Activated CD8-positive, alpha-beta memory T cell treated with anti-CD3 and anti-CD28 coated beads, Interleukin-2, amount 50 U/mL, for 4 hours (primary cell): ENCODE data around the gene DAPK2.

ENCODE experiments used
- DNase-seq: peaks from one replicate; pipeline ENCODE4 v3.0.0-alpha.2; 2020

Gene DAPK2

DNA sequence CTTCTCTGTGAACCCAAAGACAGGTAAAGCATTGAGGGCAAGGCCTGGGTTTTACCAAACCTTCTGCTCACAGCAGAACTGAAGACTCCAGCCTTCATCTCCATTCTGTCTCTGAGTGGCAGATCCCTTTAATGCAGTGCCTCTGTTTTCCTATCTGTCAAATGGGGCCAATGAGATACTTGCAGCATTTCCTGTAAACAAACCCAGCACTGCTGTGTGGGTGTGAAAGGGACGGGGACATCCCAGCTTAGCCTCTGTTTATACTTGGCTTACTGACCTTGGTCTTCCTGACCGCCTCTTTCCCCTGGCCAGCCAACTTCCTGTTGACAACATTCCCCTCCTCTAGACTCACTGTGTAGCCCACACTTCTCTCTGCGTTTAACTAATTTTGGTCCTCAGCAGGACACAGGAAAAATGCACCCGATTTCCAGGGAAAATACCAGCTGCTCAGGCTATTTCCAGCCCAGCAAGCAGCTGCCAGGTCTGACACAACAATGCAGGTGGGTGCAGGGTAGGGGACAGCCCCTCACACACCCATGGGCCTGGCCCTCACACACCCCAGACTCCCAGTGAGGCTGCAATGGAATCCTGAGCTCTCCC lies 106.7 kb downstream of the DAPK2 start:
- no peak for DNase-seq

- no peak for DNase-seq
Measured at GRCh38 chr15:63938486-63939061, 107.7 kb downstream of the DAPK2 start.

DNA sequence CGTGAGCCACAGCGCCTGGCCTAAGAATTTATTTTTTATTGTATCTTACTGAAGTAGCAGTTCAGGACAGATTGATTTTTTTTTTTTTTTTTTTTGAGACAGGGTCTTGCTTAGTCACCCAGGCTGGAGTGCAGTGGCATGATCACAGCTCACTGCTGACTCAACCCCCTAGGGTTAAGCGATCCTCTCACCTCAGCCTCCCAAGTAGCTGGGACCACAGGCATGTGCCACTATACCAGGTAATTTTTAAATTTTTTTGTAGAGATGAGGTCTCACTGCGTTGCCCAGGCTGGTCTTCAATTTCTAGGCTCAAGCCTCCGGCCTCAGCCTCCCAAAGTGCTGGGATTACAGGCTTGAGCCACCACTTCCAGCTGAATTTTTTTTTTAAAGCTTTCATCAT lies 112.8 kb downstream of the DAPK2 start:
- no peak for DNase-seq

- no peak for DNase-seq
Measured at GRCh38 chr15:63931556-63931955, 114.7 kb downstream of the DAPK2 start.

- no peak for DNase-seq
Measured at GRCh38 chr15:63930034-63930433, 116.3 kb downstream of the DAPK2 start.

DNA sequence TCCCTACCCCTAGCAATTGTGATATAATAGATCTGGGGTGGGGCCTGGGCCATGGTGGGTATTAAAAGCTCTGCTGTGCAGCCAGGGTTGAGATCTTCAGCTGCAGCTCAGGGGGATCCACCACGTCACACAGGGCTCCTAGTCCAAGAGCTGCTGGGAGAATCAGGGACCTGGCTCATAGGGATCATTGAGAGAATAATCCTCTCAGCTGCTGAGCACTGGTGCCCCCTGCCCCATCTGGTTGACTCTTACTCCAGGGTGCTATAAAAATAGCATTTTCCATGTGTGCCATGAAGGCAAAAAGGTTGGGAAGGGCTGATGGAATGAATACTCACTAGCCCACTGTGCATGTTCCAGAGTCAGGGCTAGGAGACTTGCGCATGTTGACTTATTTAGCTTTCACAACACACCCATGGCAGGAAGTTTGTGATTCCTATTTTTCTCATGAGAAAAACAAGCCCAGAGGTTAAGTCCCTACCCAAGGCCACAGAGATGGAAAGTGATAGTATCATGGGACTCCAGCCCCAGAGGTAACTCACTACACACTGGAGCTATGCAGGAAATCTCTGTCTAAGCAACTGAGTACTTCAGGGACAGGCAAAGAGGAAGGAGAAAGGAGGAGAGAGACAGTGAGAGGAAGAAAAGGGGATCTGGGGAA lies 118.0 kb downstream of the DAPK2 start:
- no peak for DNase-seq

GRCh38 chr15:63923993-63924950 lies 122.0 kb downstream of the DAPK2 start:
- DNase-seq, result no peak

- DNase-seq, result no peak
Measured at GRCh38 chr15:63922916-63923315, 123.4 kb downstream of the DAPK2 start.

DNA sequence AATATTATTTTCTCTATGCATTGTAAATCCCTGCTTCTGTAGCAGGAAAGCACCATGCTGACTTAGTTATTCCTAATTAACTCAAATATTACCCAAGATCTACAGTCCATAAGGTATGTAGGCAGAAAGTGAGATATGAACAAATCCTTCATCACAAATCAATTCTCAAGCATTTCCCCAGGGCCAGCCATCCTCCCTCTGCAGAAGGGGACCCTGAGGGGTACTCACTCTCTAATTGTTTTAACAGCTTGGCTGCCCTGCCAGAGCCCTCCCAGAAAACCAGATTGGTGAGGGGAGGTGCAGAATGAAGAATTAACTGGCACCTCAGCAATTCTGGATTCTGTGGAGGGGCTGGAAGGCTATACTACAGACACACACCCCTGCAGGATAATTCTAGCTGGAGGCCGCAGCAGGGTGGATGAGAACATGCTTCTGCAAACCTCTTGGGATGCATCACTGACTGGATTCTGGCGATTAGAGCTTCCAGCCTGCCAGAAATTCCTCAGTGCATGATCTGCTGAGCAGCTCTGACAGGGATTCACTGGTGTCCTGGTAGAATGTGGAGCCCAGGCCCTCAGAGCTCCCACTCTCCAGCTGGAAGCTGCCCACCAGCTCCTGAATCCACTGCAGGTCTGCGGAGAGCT lies 123.9 kb downstream of the DAPK2 start:
- DNase-seq, result no peak

GRCh38 chr15:63920504-63921175 lies 125.6 kb downstream of the DAPK2 start:
- DNase-seq, result no peak

- DNase-seq, result no peak
Measured at GRCh38 chr15:63918901-63919348, 127.4 kb downstream of the DAPK2 start.

DNA sequence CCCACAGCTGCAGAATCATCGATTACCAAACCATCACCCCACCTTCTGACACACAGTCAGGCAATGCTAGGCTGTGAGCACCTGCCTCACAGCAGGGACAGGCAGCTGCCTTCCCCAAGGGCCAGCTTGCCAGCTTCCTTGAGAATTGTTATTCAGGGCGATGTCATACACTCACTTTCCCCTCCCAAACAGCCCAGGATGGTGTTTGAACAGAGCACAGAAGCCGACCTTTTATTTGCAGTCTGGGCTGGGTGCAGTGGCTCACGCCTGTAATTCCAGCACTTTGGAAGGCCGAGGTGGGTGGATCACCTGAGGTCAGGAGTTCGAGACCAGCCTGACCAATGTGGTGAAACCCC lies 128.0 kb downstream of the DAPK2 start:
- no peak for DNase-seq

DNA sequence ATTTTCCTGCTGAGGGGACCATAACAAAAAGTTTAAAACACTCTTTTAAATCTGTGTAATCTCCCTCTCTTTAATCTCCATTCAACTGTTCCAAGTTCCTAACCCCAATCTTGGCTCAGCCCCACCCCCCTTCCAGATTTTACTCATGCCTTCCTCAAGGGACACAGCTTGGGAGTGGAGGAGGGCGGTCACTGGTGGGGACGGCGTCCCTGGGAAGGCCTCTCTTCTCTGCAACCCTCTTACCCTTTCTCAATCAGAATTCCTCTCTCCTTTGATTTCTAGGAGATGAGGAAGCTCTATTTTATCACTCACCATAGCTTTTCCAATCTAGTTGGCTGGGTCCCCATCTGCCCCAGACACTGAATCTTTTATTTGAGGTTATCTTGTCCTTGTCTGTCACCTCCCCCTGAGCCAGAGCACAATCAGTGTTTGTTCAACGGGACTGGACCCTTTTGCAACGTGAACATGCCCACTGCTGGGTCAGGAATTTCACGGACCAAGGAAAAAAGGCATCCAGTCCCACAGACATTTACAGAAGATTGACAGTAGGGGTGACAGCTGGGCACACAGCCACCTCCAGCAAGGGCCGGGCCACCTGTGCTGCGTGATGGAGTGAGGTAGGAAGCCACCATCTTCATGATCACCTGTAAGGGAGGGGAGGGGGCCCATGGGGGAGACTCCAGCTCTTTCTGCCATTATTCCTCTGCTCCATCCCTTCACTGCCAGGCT lies 128.5 kb downstream of the DAPK2 start:
- no peak for DNase-seq

GRCh38 chr15:63915873-63916771 lies 130.2 kb downstream of the DAPK2 start:
- no peak for DNase-seq

- DNase-seq, result no peak
Measured at GRCh38 chr15:63915209-63915872, 130.9 kb downstream of the DAPK2 start.

DNA sequence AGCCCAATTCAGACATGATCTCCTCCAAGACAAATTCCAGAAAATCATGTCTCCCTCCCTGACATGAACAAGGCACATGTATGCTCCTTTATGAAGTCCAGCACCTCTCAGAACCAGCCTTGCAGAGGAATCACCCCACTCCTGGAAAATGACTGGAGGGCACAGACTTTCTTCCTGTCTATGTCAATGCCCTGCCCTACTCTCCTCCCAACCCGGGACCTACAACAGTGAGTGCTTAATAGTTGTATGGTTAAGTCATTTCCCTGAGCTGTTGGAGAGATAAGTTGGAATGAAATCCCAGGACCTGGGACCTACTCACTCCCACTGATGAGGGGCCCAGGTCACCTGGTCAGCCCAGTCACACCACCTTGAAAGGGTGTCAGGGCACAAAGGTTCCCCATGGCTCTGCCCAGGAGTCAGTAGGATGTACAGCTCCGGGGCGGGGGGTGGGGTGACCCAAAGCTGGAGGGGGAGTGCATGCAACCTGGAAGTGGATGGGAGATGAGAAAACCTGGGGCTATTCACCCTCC lies 132.4 kb downstream of the DAPK2 start:
- no peak for DNase-seq

DNA sequence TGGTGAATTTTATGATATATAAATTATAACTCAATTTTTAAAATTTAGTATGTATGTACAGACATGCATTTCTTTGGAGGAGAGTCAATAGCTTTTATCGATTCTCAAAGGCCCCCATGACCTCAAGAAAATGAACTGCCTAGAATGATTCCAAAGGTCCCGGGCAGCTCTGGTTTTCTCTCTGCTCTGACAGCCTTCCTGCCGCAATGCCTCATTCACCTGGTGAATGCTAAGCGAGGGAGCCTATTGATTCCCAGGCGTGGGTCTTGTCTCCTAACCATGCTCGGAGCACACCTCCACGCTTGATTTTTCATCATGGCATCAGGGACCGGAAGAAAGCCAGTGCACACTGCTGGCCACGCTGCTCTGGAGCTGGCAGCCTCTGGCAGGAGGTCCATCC lies 132.9 kb downstream of the DAPK2 start:
- no peak for DNase-seq

- no peak for DNase-seq
Measured at GRCh38 chr15:63912061-63912615, 134.1 kb downstream of the DAPK2 start.

GRCh38 chr15:63911160-63911559 lies 135.1 kb downstream of the DAPK2 start:
- DNase-seq, result no peak
